HG02571 (cell line): ENCODE measurements around the gene RASGEF1C.

Experiments
- ATAC-seq: cut with Tn5 transposase; IDR thresholded peaks from one replicate; pipeline ENCODE4 v1.9.1; 2021; ENCODE audit warnings: mild to moderate bottlenecking, moderate library complexity; ENCODE audit not compliant: unreplicated experiment

Gene RASGEF1C

GRCh38 chr5:180068519-180069090, 140.4 kb downstream of the RASGEF1C start:
- ATAC-seq = no peak

- ATAC-seq = no peak
These were observed 141.0 kb downstream of the RASGEF1C start for GRCh38 chr5:180067986-180068385.

- ATAC-seq = no peak
These were observed 148.8 kb downstream of the RASGEF1C start for GRCh38 chr5:180060192-180060591.

DNA sequence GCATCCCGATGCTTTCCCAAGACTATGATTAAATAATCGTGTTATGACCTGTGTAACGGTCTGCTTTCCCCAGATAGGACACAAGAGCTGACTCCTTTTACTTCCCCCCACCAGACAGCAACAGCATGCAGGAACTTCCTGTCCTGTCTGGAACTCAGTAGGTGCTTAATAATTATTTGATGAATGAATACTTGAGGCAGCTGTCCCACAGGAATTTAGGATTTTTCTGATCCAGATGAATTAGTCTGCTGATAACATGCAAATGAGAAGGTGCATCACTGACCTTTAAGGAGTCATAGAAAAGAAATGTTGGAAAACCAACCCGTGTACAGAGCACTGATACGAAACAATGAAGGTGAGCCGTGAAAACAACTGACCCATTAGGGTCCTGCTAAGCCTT, 149.7 kb downstream of the RASGEF1C start:
- ATAC-seq = no peak

GRCh38 chr5:180056153-180056552, 152.9 kb downstream of the RASGEF1C start:
- no peak for ATAC-seq

DNA sequence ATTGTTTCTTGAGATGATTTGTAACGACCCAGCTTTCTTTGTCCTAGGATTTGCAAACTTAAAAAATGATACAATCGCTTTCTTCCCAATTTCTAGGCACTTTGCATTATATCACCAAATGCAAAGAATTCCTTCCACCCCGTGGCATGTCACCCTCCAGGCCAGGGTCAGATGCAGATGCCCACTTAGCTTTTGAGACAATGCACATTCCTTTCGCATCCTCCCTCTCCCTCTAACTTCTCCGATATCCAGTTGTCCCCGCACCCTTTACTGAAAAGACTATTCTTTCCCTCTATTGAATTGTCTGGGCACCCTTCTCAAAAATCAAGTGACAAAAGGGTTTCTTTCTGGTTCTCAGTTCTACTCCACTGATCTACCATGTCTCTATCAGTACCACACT, 154.8 kb downstream of the RASGEF1C start:
- ATAC-seq = no peak

- no peak for ATAC-seq
These were observed 155.9 kb downstream of the RASGEF1C start for GRCh38 chr5:180053061-180053602.

DNA sequence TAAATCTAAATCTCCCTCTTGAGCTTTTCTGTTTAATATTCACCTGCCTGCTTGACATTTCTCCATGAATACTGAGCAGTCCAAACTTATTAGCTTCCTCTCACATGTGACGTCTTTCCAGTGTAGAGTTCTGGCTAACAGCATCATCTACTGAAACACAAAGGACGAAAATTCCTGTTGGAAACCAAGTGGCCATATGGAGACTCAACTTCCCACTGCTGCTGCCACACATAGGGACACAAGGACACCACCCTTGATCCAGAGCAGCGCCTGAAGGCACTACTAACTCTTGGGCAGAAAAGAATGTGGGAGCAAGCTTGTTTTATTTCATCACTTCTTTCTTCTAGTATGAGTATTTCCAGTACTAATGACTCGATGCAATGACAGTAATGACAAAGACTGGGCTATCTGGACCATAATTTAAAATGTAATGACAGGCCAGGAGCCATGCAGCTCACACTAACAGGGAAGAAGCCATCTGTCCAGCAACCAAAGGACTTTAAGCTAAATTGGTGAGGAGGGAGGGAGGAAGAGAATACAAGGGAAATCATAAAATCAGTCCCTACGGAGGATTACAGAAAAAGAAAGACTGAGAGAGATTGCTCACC, 156.7 kb downstream of the RASGEF1C start:
- no peak for ATAC-seq
